LoVo (cell line): Measurements from ENCODE around the gene NTRK1.
"Not testable (repeated sequence)": the region's sequence is repeated elsewhere in the genome, so short reads cannot be mapped to it uniquely, and the experiment has no call there.

ENCODE experiments used
- DNase-seq: peaks from one replicate; pipeline ENCODE4 v3.0.0-alpha.2; 2016; ENCODE audit warnings: low spot score

Gene NTRK1

GRCh38 chr1:156913809-156914387 is 53.2 kb downstream of the NTRK1 start:
- no peak for DNase-seq

GRCh38 chr1:156914440-156914856 is 53.8 kb downstream of the NTRK1 start:
- no peak for DNase-seq

DNA sequence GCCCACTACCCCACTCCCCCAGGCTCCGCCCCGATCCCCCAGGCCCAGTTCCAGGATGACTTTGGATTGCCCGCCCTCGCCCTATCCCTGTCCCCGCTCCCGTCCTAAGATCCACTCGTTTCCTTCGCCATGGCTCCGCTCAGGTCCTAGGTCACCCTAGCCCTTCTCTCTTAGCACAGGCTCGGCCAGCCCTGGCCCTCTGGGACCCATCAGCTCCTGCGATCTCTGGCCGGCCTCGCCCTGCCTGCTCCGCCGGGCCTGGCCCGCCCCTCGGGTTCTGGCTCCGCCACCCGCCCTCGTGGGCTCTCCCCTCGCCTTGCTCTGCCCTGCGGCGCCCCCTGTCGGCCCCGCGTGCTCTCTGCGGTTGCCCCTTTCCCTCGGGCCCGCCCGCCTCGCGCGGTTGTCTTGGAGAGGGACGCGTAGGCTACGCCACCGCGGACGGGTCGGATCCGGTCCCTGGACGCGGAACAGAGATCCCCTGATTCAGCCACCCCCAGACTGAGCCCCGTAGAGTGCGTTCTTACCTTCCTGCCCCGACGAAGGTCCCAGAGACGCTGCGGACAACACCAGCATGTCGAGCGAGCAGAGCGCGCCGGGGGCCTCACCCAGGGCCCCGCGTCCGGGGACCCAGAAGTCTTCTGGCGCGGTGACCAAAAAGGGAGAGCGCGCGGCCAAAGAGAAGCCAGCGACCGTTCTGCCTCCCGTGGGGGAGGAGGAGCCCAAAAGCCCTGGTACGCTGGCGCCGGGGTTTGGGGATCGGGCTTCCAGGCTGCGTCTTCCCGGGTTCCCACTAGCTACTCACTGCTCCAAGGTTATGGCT is 59.8 kb downstream of the NTRK1 start, which contains the start of gene LRRC71:
Gene LRRC71 (plus strand): TSS at position 400 of the 820 bp plus-strand sequence. CDS start 172 bp downstream, at position 572.
- DNase-seq = peak; percentile 58

- DNase-seq = no peak
Measured at GRCh38 chr1:156921053-156921529, 60.4 kb downstream of the NTRK1 start.

DNA sequence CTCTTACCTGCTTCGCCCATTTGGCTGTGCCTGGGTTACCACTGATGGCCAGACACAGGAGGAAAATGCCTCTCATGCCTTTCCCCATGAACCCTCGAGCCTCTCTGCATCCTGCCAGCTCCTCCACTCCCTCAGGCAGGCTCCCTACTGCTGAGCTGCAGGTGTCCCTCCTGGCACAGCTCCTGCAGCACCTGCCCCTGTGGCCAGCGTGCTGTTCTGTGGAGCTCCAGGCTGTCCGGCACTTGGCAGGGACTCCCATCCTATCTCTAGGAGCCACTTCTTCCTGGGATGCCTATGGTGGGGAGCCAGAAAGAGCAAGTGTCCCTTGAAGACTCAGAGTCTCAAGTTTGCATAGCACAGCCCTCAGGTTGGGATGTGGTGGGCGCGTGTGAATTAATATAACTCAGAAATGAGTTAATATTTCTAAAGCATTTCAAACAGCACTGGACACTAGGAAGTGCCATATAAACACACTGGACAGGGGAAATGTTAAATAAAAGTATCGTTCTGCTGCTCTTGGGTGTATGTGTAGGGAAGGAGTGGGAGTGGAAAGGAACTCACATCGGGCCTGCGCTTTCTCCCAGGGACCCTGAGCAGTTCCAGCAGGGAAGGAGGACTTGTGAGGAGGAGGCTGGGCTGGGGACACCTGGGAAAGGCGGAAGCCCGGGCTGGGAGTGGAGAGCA is 62.5 kb downstream of the NTRK1 start:
- no peak for DNase-seq

DNA sequence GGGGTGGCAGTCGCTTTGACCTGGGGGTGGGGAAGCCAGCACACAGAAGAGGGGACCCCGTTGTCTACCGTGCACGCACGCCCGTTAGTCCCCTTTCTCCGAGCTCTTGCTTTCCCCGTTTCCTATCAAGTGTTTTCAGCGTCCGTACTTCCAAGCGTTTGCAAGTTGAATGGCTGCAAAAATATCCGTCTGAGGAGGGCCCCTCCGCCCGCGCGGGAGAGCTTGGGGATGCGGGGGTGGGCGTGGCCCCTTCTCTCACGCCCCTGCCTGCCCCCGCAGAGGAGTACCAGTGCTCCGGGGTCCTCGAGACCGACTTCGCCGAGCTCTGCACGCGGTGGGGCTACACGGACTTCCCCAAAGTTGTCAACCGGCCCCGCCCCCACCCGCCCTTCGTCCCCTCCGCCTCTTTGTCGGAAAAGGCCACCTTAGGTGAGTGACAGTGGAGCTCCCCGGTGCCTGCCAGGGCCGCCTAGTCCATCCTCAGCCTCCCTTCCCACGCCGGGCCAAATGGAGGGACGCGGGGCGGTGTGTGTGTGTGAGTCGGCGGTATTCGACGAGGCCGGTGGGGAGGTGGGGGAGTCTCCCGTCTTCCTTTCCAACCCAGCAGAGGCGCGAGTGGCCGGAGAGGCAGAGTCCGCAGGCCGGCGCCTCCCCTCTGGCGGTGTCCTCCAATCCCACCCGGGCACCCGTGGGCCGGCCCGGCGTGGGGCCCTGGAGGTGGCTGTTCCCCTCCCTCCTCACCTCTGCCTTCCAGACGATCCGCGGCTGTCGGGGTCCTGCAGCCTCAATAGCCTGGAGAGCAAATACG is 63.2 kb downstream of the NTRK1 start:
- no peak for DNase-seq

DNA sequence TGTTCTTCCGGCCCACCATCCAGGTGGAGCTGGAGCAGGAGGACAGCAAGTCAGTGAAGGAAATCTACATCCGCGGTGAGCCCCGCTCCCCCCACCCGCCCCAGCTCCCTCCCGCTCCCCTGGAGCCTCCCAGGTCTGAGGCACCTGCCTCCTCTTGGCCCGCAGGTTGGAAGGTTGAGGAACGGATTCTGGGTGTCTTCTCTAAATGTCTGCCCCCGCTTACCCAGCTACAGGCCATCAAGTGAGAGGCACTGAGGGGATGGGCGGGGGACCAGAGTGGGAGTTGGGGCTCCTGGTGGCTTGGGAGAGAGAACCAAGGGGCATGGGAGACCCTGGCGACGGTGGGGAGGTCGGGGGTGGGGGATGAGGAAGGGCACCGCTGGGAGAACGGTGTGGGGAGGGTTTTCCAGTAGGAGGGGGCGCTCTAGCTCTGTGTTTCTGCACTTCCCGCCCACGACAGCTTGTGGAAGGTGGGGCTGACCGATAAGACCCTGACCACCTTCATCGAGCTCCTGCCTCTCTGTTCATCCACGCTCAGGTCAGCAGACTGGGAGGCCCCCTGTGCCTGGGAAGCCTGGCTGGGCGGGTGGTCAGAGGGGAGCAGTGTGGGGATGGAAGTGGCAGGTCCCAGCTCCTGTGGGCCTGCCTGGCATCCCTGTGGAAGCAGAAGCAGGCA is 64.0 kb downstream of the NTRK1 start:
- DNase-seq = no peak

- DNase-seq = no peak
Measured at GRCh38 chr1:156925154-156926010, 64.7 kb downstream of the NTRK1 start.

DNA sequence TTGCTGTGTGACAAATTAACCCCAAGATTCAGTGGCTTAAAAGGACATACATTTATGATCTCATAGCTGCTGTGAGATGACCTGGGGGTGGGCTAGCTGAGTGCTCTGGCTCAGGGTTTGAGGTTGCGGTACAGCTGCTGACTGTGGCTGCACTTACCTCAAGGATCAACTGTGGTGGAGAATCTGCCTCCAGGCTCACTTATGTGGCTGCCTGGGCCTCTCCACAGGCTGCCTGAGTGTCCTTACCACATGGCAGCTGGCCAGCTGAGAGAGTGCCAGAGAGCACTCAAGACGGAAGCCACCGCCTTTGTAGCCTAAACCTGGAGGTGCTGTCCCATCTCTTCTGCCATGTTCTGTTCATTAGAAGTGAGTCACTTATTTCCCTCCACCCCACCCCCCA is 65.5 kb downstream of the NTRK1 start:
- peak; percentile 74 for DNase-seq

DNA sequence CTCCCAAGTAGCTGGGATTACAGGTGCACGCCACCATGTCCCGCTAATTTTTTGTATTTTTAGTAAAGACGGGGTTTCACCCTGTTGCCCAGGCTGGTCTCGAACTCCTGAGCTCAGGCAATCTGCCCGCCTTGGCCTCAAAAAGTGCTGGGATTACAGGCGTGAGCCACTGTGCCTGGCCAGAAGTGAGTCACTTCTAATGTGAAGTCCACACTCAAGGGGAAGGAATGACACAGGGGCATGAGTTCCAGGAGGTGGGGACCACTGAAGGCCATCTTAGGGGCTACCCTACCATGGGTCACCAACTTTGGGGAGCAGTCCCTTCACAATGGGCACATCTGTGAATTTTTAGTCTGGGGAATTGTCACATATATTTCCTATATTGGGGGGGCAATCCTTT is 66.0 kb downstream of the NTRK1 start:
- DNase-seq = not testable (repeated sequence)

GRCh38 chr1:156927215-156928042 is 66.8 kb downstream of the NTRK1 start:
- DNase-seq = no peak

GRCh38 chr1:156928043-156928602 is 67.5 kb downstream of the NTRK1 start:
- DNase-seq = no peak

GRCh38 chr1:156929596-156930238 is 69.1 kb downstream of the NTRK1 start:
- no peak for DNase-seq

- no peak for DNase-seq
Measured at GRCh38 chr1:156930483-156930882, 69.8 kb downstream of the NTRK1 start.
